Myocyte (in vitro differentiated cells): Measurements from ENCODE around the gene EML2. TPM values are rescaled to one million over a fixed set of nuclear protein-coding genes. Genes with fewer than 3 reads are reported as not detected.
"Not testable (repeated sequence)": the region's sequence is repeated elsewhere in the genome, so short reads cannot be mapped to it uniquely, and the experiment has no call there.

ENCODE experiments used
- DNase-seq: peaks from one replicate; pipeline ENCODE4 v3.0.0-alpha.2; 2012; ENCODE audit warnings: low read depth
- total RNA-seq: library from RNA; depleted of rRNA; stranded (reverse); fragments of >200 nt; gene quantifications from 2 replicates; pipeline ENCODE4 v1.2.3, GENCODE V29; 2014

The EML2 gene
- total RNA-seq, 1 donor from 2014 or later: 24.7 TPM

DNA sequence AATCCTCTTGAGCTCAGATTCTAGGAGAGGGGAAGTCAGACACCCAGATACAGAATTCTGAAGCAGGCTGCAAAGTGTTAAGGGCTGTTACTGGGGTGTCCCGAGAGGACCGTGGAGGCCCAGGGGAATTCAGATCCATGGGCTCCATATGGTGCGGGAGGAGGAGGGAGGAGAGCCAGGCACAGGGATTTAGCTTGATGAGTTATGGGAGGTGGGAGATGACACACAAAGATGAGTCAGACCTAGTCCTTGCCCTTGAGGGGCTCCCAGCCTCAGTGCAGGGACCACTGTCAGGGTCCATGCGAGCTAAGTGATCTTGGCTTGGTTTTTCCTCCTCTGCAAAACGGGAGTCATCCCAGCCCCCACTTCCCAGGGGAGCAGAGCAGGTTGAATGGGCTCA lies 14.4 kb upstream of the EML2 start:
- no peak for DNase-seq

DNA sequence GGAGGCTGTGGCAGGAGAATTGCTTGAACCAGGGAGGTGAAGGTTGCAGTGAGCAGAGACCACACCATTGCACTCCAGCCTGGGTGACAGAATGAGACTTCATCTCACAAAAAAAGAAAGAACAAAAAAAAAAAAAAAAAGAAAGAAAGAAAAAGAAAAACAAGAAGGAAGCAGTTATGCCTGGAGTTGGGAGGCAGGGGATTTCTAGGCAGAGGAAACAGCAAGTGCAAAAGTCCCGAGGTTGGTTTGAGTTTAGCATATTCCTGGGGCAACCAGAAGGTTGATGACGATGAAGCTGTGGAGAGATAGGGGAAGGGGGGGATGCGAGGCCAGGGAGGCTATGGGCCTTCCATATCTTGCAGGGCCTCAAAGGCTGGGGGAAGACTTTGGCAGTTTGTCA lies 11.5 kb upstream of the EML2 start:
- DNase-seq: no peak

DNA sequence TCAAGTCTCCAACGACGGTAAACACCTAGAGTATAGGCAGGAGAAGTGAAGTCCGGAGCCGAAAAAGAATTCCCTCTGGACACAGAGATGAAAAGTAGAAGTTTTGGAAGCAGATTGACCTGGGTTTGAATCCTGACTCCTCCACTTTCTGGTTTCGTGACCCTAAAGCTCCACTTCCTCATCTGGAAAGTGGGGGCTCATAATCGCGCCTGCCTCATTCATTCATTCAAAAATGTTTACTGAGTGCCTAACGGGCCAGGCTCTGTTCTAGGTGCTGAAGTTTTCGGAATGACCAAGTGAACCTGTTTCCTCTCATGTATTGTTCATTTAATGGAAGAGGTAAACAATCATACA lies 7.1 kb upstream of the EML2 start:
- no peak for DNase-seq

DNA sequence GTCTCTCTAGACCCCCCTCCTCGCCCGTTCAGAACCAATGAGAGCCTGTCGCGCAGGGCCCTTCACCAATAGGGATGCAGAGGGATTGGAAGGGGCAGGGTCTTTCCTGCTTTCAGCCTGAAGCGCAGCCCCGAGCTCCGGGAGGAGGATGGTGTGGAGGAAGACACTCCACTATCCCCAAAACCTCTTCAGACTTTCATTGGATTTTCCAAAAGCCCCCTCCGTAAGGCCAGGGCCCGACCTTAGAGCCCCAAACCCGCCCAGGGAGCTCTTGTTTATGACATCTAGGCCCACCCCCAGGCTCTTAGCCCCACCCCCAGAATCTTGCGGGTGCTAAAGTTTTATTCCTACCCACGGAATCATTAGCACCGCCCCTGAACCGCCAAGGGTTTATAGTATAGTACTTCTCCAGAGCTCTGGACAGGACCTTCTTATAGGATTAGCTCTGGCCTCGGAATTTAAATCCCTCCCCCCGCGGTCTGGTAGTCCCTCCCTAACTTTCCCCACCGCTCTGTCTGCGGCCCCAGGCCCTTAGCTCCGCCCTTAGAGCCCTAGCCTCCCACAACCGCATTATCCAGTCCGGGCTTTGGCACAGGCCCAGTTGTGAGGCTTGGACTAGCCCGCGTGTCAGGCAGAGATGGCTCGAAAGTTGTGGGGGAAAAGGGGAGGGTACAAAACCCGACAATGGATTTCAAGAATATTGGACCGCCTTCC lies 6.6 kb upstream of the EML2 start:
- DNase-seq: peak; percentile 89

DNA sequence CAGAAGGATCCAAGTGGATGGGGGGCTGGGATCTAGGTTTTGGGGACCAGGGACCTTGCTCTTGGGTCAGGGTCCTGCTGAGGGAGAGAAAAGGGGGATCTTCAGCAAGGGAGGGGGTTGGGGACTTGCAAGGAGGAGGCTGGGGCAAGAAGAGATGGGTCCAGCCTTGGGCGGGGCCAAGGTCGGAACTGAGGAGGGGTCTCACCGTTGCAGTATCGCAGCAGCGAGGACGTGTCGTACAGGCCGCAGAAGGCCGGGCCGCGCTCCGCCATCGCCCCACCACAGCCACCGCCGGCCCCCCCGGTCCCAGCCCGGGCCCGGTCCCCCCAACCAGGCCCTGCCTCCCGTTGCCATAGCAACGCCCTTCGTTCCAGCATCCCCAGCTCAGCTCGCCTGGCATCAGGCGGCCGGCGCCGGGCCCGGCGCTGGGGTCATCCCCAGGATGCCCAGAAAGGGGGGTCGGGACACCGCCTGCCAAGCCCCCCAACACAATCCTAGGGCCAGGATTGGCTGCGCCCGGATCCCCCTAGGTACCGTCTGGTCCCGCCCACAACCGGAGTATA lies 6.0 kb upstream of the EML2 start:
- DNase-seq: no peak

DNA sequence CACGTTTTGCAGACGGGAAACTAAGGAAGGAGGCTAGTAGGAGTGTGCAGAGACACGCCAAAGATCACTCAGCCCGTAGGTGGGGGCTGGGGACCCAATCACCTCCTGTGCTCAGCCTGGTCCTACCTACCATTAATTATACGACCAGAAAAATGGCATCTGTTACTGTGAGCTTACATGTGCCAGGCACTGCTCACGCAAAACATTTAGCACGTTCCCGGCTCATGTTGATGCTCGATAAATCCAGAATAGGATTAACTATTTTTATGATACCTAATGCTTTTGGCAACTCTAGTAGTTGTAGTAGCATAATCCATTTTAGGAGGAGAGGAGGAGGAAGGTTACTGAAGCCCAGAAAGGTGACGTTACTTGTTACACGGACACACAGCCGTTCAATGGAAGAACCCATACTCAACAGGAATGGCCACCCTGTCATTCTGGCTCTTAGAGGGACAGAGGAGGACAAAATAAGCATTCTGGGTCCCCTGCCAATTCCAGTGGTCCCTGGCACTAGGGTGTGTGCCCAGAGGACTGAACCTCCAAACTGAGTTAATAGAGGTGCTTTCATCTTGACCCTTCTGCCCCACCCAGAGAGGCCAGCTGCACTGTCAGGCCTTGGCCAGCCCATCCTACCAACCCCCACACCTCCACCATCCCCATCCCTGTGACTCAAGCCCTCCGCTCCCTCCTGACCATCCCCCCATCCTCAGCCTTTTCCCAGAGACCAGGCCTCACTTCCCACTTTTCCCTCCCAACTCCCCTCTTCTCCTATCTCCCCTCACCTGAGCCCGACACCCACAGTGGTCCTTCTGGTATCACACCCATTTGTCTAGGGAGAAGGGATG lies 5.0 kb upstream of the EML2 start:
- DNase-seq: no peak

DNA sequence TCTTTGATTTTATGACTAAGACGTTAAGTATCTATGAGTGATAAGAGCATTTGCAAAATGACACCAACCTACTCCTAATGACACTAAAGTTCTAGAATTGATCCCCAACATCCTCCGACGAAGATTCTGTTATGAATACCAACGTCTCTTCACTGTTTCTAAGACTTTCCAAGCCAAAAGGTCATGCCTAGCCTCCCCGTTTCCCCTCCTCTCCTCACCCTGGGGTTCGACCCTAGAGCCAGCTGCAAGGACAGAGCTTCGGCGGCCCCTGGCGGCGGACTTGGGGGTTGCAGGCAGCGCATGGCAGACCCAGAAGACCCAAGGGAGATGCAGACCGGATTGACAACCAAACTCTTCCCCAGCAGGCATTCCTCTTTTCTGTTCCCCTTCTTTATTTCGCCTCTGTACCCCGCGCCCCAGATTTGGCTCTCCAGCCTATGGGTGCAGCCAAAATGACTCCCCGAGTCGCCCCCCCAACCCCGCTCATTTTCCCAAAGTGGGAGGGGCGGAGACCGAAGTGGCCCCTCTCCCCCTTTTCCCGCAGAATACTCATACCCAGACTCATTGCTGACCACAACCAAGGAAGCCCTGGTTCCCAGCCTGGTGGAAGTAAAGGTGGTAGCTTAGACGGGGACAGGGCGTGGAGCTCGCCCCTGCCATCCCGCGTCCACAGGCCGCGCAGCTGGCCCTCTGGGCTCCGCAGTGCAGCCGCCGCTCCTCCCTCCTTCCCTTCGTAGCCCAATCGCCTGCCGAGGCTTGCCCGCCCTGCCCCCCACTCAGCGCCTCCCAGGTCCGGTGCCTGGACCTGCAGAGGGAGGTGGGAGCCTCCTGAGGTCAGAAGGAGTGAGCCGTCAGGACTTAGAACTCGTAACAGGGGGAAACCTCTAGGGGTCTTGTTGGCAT lies 4.1 kb upstream of the EML2 start:
- peak; percentile 83 for DNase-seq

DNA sequence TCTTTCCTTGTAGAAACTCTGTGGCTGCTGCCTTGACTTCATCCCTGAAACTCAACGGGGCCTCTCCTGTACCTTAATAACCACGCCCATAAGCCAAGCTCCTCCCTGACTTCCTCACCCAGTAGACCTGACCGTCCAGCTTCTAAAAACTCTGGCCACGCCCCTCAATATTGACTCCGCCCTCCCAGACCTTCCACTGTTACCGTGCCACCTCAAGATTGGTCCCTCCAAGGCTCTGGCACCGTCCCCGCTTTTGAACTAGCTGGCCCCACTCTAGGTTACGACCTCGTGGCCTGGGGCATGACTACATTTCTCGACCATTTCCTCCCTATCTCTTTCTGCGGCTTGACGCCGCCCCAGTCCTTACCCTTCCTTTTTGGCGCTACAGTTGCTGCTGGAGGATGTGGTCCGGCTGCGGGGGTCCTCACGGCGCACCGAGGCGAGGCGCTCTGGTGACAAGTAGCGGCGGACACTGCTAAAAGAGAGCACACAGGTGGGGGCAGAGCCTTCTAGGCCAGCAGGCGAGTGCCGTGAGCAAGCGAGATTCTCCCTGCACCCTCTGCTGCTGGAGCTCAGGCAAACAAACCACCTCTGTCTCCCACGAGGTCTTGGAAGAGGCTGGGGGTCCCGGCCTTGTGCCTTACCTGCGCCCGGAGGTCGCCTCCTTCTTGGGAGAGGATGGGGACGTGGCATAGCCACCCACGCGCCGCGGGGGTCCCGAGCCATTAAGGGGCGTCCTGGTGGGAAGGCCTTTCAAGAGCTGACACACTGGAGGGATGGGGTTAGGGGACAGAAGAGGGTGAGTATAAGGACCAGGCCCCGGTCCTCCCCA lies 2.3 kb upstream of the EML2 start:
- peak; percentile 44 for DNase-seq

DNA sequence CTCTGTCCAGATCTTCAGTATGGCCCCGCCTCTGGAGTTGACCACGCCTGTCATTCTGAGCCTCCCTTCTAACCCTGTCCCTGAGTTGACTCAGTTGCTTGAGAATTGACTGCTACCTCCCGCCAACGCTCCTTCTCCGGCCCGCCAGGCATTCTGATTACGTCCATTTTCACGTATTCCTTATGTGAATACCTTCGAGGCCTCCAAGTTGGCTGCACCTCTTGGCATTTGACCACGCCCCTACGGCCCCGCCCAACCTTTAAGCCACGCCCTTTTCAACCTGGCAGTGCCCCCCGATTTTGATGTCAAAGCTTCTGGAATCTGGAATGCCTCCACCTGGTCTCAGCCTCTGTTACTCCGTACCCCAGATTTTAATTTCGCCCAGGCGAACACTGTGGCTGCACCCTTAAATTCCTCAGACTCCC lies 1.7 kb upstream of the EML2 start:
- DNase-seq: no peak

DNA sequence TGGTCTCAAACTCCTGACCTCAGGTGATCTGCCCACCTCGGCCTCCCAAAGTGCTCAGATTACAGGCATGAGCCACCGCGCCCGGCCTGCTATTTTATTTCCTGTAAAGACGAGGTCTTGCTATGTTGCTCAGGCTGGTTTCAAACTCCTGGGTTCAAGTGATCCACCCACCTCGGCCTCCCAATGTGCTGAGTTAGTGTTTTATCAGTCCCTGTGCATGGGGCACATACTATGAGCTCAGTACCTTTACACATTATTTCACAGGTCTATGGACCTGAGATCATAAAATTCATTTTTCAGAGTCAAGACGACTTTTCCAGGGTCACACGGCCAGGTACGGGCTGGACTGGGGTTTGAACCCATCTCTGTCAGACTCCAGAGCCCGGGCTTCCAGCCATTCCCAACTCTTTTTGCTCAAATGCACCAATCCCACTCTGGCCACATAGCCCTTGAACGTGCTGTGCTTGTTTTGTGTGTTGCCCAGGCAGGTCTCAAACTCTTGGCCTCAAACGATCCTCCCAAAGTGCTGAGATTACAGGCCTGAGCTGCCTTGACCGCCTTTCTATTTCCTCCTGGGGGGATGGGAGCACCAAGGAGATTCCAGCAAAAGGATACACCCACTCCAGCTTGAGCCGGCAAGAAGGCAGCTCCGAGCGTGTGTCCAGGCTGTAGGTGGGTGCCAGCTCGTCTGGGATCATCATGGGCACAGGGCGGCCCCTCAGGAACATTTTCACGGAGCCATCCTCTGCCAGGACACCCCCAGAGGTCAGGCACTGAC lies 1.1 kb downstream of the EML2 start:
- DNase-seq: peak; percentile 49

DNA sequence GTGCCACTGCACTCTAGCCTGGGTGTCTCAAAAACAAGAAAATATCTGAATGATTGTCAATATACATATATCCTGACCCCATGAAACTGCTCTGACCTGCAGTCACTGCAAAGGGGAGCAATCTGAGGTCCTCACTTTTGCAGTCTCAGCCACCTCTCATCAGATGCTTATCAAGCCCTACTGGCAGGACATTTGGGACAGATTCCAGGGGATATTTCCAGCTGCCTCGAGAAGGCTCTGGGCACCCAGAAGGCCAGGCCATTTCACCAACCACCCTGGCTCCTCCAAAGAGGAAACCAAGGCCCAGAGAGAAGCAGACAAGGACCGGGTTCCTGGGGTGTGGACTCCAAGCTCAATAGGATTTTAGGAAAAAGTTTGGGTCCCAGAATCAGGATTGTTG lies 2.3 kb downstream of the EML2 start:
- DNase-seq: peak; percentile 9

DNA sequence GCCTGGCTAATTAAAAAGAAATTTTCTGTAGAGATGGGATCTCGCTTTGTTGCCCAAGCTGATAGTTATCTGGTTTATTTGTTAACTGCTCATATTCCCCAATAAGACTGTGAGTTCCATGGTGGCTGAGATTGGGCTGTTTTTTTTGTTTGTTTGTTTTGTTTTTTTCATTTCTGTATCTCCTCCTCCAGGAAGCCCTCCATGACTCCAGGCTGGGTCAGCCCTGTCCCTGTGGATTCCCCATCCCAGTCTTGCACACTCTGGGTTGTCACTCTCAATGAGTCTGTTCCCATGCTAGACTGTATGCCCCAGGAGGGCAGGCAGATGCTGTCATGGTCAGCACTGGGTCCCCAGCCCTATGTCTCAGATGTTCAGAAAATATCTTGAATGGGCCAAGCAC lies 2.9 kb downstream of the EML2 start:
- DNase-seq: no peak

DNA sequence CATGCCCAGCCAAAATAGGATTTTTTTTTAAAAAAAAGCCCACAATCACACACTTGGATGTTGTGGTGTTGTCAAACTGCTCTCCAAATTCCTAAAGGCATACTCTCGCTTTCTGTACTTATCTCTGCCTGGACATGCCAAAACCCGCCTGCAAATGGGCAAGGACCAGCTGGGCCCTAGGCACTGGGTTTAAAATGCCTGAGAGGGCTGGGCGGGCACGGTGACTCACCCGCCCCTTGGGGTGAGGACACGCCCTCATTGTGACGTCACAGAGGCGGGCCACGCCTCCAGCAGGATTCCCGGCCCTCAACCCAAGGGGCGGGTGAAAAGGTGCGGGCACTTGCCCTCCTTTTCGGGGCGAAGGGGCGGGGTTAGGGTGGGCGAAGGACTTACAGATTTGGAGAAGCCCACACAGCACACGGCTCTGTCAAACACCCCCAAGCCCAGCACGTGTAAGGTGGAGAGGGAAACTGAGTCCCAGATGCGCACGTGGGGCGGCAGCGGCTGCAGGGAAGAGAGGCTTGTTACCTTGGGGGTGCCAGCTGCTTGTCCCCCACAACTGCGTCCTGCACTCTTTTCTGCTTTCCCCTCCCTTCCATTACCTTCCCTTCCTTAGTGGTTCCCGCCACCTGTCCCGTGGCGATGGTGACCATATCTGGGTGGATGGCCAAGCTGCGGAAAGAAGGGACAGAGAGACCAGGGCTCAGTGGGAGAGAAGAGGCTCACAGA lies 6.6 kb downstream of the EML2 start:
- peak; percentile 98 for DNase-seq

DNA sequence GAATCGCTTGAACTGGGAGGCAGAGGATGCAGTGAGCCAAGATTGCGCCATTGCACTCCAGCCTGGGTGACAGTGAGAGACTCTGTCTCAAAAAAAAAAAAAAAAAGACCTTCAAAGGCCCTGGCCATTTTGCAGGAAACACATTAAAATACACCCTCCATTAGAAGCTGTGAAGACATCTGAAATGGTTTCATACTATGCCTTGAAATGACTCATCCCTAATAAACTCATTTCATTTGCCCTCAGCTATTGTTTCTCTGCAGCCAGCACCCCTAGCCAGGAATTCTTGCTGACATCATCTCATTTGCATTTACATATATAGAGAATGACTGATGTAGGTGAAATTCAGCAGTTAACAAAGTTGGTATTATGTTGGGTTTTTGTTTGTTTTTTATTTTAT lies 8.7 kb downstream of the EML2 start:
- DNase-seq: peak; percentile 65

DNA sequence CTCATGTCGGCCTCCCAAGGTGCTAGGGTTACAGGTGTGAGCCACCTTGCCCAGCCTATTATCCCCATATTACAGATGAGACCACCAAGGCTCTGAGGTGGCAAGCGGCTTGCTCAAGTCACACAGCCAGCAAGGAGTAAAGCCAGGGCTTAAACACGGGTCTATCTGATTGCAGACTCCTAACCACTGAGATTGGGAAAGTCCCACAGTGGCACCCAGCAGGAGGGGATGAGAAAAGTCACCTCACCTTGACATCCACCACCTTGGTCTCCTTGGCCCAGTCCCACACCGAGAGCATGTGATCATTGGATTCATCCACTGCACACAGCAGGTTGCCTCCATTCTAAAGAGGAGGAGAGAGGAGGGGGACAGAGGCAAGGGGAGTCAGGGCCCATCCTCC lies 9.5 kb downstream of the EML2 start:
- DNase-seq: no peak

DNA sequence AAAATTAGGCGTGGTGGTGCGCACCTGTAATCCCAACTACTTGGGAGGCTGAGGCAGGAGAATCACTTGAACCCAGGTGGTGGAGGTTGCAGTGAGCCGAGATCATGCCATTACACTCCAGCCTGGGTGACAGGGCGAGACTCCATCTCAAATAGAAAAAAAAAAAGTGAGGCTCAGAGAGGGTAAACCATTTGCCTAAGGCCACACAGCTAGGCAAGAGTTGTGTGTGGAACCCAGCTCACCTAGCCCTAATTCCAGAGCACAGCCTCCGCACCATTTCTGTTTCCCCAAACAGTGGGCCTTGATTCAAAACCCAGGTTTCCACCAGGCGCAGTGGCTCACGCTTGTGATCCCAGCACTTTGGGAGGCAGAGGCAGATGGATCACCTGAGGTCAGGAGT lies 11.0 kb downstream of the EML2 start:
- DNase-seq: not testable (repeated sequence)

DNA sequence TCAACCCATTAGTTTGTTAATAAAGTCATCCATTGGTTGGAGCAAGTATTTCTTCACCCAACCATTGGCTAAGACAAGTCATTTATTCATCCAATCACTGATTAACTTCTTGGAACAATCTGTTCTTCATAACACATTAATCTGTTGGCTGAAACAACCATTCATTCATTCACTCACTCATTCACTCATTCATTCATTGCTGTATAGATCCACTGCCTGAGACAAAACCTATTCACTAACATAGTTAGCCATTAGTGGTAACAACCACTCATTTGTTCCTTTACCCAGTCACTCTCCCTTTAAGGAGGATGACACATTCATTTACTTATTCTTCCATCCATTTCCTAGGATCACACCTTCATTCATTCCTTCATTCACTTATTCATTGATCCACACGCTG lies 15.2 kb downstream of the EML2 start:
- DNase-seq: no peak

DNA sequence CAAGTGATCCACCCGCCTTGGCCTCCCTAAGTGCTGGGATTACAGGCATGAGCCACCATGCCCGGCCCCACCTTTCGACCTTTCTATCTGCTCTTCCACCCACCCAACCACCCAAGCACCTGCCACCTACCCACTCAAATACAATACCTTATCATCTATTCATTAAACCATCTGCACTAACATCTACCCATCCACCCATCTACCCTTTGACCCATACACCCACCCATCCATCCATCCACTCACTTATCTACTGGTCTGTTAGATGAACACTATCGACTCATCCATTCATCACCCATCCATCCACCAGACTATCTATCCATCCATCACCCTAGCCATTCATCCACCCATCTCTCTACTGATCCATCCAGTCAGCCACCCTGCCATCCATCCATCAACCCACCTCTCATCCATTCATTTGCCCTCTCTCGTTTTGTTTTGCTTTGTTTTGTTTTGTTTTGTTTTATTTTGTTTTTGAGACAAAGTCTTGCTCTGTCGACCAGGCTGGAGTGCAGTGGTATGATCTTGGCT lies 17.2 kb downstream of the EML2 start:
- no peak for DNase-seq

DNA sequence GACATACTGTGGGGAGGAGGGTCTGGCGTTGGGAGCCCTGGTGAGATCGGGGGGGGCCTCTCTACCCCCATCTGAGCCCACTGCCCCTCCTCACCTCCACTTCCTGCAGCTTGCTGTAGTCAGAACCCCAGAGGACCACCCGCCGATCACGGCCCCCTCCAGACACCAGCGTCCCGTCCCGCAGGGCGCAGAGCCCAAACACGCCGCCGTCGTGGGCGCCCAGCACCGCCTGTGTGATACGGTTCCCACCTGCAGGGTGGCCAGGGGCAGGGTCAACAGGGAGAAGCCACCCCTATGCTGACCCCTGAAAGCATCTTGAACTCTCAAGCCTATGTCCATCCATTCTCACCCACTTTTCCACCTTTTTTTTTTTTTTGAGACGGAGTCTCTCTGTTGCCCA lies 17.8 kb downstream of the EML2 start:
- no peak for DNase-seq
